Mesothelial cell of epicardium (in vitro differentiated cells): Measurements from ENCODE around the gene SETD7. TPM values are rescaled to one million over a fixed set of nuclear protein-coding genes. Genes with fewer than 3 reads are reported as not detected.

Experiments used
- DNase-seq, 2 experiments: peaks; one replicate each; pipeline ENCODE4 v3.0.0; 2021; ENCODE audit warnings: low spot score in 2 of 2; ENCODE audit not compliant: unreplicated experiment in 2 of 2
- H3K27ac Mint-ChIP-seq: 2 replicates; pipeline ENCODE4 v1.8.0; 2021; ENCODE audit warnings: mixed read lengths
- H3K27me3 Mint-ChIP-seq: 2 replicates; pipeline ENCODE4 v1.8.0; 2021; ENCODE audit warnings: low read depth, mixed read lengths
- H3K36me3 Mint-ChIP-seq: 2 replicates; pipeline ENCODE4 v1.8.0; 2021; ENCODE audit warnings: mixed read lengths
- H3K4me1 Mint-ChIP-seq: 2 replicates; pipeline ENCODE4 v1.8.0; 2021; ENCODE audit warnings: mixed read lengths
- H3K4me3 Mint-ChIP-seq: 2 replicates; pipeline ENCODE4 v1.8.0; 2021; ENCODE audit warnings: mild to moderate bottlenecking, moderate library complexity, mixed read lengths
- H3K9me3 Mint-ChIP-seq: 2 replicates; pipeline ENCODE4 v1.8.0; 2021; ENCODE audit warnings: mixed read lengths
- total RNA-seq: library from RNA; stranded (reverse); gene quantifications from 3 replicates; pipeline ENCODE4 v1.2.1, GENCODE V29; 2021
- TF ChIP-seq, protein P1 (sequence below): fragments of 200-600 bp; sonication (generic); IDR thresholded peaks from one replicate; pipeline ENCODE4 v1.5.0; 2021; ENCODE audit warnings: antibody characterized with exemption; ENCODE audit not compliant: unreplicated experiment

SETD7 gene
- total RNA-seq, 1 donor from 2014 or later = 18.0 TPM

DNA sequence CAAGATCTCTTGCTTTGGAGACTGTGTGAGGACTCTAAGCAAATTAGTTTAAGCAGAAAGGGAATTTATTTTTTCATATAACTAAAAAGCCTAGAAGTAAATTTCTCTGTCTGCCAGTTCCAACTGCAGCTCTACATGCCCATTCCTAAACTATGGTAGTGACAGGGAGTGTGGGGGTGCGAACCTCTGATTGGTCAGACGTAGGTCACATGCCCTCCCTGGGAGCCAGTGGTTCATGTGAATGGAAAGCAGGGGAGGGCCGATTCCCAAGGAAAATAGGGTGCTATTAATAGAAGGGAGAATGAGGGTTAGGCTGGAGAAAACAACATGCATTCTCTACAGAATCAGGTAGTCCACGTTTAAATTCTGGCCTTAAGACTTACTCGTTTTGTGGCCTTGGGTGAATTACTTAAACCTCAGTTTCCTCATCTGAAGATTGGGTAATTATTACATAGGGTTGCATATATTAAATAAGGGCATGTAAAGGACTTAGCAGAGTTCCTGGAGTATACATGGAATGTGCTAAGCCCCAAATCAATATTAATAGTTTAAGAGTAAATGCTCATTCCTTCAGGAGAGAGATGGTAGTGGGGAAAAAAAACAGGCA, 94.9 kb downstream of the SETD7 start:
- no peak overlapping the region for H3K4me3 Mint-ChIP-seq
- DNase-seq = no peak
- TF ChIP-seq, protein P1, sequence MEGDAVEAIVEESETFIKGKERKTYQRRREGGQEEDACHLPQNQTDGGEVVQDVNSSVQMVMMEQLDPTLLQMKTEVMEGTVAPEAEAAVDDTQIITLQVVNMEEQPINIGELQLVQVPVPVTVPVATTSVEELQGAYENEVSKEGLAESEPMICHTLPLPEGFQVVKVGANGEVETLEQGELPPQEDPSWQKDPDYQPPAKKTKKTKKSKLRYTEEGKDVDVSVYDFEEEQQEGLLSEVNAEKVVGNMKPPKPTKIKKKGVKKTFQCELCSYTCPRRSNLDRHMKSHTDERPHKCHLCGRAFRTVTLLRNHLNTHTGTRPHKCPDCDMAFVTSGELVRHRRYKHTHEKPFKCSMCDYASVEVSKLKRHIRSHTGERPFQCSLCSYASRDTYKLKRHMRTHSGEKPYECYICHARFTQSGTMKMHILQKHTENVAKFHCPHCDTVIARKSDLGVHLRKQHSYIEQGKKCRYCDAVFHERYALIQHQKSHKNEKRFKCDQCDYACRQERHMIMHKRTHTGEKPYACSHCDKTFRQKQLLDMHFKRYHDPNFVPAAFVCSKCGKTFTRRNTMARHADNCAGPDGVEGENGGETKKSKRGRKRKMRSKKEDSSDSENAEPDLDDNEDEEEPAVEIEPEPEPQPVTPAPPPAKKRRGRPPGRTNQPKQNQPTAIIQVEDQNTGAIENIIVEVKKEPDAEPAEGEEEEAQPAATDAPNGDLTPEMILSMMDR = no peak
- H3K36me3 Mint-ChIP-seq = peaks cover 7% of the 10 kb centered on the region
- peaks cover 36% of the 10 kb centered on the region for H3K4me1 Mint-ChIP-seq
- H3K27me3 Mint-ChIP-seq = no peaks in the 10 kb centered on the region
- H3K27ac Mint-ChIP-seq = peak overlapping the region; percentile 40
- no peaks in the 10 kb centered on the region for H3K9me3 Mint-ChIP-seq

DNA sequence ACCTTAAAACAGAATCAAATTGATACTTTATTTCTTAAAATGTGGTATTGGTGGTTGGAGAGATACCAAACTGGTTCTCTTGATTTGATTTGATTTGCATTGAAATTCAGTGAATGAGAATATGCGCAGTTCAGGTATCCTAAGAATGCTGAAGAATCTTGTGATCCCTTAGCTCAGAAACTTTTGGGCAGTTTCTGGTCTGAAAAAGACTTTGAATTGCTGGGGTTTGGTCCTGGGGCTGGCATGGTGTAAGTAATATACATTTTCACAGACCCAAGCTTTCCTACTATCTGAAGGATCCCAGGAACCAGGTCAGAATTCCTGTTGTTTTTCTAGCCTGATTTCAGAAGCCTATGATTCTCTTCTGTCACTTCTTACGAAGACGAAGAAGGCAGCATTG, 95.5 kb downstream of the SETD7 start:
- Mint-ChIP-seq H3K4me3 (no peak overlapping the region), H3K4me1 (peaks cover 42% of the 10 kb centered on the region), H3K27ac (peak overlapping the region; percentile 40), H3K9me3 (no peaks in the 10 kb centered on the region), H3K27me3 (no peaks in the 10 kb centered on the region), H3K36me3 (peaks cover 7% of the 10 kb centered on the region)
- DNase-seq = no peak
- TF ChIP-seq, protein P1 = no peak

DNA sequence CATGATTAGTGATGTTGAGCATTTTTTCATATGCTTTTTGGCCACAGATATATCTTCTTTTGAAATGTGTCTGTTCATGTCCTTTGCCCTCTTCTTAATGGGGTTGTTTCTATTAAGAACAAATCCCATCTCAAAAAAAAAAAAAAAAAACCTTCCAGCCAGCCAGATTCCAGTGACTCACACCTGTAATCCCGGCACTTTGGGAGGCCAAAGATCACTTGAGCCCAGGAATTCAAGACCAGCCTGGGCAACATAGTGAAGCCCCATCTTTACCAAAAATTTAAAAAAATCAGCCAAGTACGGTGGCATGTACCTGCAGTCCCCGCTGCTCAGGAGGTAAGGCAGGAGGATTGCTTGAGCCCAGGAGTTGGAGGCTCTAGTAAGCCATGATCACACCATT, 97.0 kb downstream of the SETD7 start:
- TF ChIP-seq, protein P1 = no peak
- H3K36me3 Mint-ChIP-seq = peaks cover 6% of the 10 kb centered on the region
- DNase-seq = no peak
- no peak overlapping the region for H3K27ac Mint-ChIP-seq
- H3K4me3 Mint-ChIP-seq = no peak overlapping the region
- no peaks in the 10 kb centered on the region for H3K9me3 Mint-ChIP-seq
- H3K27me3 Mint-ChIP-seq = no peaks in the 10 kb centered on the region
- peaks cover 56% of the 10 kb centered on the region for H3K4me1 Mint-ChIP-seq

DNA sequence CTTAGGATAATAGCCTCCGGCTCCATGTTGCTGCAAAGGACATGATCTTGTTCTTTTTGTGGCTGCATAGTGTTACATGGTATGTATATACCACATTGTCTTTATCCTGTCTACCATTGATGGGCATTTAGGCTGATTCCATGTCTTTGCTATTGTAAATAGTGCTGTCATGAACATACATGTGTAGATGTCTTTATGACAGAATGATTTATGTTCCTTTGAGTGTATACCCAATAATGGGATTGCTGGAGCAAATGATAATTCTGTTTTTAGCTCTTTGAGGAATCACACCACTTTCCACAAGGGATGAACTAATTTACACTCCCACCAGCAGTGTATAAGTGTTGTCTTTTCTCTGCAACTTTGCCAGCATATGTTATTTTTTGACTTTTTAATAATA, 97.5 kb downstream of the SETD7 start:
- Mint-ChIP-seq H3K9me3 (no peaks in the 10 kb centered on the region), H3K27me3 (no peaks in the 10 kb centered on the region), H3K36me3 (peaks cover 1% of the 10 kb centered on the region), H3K4me1 (peaks cover 56% of the 10 kb centered on the region), H3K27ac (peak overlapping the region; percentile 60), H3K4me3 (no peak overlapping the region)
- TF ChIP-seq, protein P1 = no peak
- DNase-seq = no peak

DNA sequence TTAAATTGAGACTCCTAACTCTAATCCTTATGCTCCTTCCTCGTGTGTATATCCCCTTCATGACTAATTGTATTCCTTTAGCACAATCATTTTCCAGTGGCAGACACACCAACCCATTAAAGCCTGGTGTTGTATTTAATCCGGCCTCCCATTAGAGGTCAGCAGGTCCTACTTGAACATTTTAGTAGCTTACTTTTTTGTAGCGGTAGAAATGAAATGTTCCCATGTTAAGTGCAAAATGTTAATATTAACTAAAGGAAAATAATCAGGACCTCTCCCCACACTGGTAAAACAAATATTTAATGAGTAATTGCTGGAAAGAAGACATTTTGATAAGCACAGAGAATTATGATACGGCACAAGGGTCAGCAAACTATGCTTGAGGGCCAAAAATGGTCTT, 98.7 kb downstream of the SETD7 start:
- Mint-ChIP-seq H3K4me1 (peaks cover 62% of the 10 kb centered on the region), H3K4me3 (no peak overlapping the region), H3K9me3 (no peaks in the 10 kb centered on the region)

More for the DNA sequence above, 98.7 kb downstream of the SETD7 start:
- TF ChIP-seq, protein P1 = no peak
- Mint-ChIP-seq H3K36me3 (no peaks in the 10 kb centered on the region), H3K27ac (peak overlapping the region; percentile 35), H3K27me3 (no peaks in the 10 kb centered on the region)
- DNase-seq = no peak
